Frontal cortex (tissue), 4 donors: ENCODE data around the gene PTPN1. TPM values are rescaled to one million over a fixed set of nuclear protein-coding genes. Genes with fewer than 3 reads are reported as not detected.
"Not testable (repeated sequence)": the region's sequence is repeated elsewhere in the genome, so short reads cannot be mapped to it uniquely, and the experiment has no call there.

Source experiments
- DNase-seq, 2 donors: peaks; one replicate each; pipeline ENCODE4 v3.0.0; 2012; ENCODE audit warnings: low spot score in 2 of 2
- FAIRE-seq: peaks from 2 replicates; lab custom pipeline; 2012; peaks lifted over from hg19 to GRCh38; lab: Jason Lieb, UNC
- total RNA-seq: library from RNA; depleted of rRNA; stranded (reverse); fragments of >200 nt; gene quantifications from one replicate; pipeline ENCODE4 v1.2.3, GENCODE V29; 2014
- donor health status: control.
- donor health status: control.
- donor health status: control.

PTPN1 gene
- 15.9 TPM for total RNA-seq

DNA sequence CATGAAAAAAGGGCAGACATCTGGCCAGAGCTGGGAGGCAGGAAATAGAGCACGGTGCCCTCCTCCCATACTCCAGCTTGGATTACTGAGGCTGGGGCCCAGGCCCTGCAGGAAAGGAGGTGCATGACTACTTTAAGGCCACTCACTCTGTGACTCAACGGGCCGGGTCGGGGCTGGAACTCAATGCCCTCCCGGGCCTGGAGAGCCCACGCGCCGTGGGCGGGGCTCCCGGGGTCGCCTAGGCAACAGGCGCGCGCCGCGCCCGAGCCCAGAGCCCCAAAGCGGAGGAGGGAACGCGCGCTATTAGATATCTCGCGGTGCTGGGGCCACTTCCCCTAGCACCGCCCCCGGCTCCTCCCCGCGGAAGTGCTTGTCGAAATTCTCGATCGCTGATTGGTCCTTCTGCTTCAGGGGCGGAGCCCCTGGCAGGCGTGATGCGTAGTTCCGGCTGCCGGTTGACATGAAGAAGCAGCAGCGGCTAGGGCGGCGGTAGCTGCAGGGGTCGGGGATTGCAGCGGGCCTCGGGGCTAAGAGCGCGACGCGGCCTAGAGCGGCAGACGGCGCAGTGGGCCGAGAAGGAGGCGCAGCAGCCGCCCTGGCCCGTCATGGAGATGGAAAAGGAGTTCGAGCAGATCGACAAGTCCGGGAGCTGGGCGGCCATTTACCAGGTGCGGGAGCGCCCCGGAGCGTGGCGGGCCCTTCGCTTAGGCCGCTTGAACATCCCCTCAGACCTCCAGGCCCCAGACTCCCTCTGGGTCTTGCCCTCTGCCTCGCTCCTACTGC, at the start of gene PTPN1:
TSS of gene PTPN1 (plus strand) at position 461 of the 783 bp plus-strand sequence. CDS start at position 606, 145 bp downstream.
- DNase-seq (peak; percentile 94 to 95), FAIRE-seq (no peak)

DNA sequence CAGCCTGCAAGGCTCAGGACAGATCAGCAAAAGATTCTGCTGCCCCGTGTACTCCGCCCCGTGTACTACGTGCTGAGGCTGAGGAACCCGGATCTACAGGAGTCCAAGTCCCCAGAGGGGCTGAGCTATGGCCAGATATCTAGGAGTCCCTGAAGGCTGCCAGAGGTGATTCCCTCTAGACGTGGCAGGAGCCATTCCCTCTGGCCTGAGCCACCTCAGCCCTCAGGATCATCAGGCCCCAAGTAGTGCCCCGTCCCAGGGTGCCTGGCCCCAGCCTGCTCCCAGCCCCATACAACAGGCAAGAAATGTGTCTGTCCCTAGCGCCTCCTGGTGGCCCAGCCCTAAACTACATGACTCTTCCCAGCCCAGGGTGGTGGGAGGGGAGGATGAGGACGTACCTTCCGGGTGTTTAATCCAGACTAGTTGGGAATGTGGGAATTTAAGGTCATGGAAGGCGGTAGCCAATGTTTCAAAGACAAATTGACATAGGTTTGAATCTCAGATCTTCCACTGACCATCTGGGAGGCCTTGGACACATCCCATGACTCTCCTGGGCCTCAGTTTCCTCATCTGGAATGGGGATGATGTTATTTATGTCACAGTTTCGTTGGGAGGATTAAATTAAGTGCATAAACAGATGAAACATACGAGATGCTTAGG, 49.4 kb upstream of the PTPN1 start:
- DNase-seq (peak; percentile 67 to 76), FAIRE-seq (no peak)

DNA sequence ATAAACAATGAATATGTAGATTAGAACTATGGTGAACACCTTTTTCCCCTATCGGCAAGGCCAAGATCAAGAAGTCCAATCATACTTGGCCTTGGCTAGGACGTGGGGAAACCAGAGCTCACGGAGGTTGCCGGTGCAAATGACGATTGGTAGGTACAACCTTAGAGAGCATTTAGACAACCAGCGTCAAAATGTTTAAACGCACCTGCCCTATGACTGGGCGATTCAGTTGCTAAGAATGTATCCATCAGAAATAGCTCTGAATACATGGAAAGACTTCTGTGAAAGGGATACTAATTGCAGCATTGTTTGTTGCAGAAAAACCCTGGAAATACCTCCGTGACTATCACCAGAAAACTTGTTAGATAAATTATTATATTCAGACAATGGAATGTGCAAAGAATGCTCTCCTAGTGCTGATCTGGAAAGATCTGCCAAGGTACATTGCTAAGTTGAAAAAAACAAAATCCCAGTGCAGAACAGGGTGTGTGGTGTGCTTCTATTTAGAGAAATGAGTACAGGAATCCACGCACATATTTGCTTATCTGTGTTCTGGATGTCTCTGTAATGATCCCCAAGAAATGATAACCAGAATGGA, 48.0 kb upstream of the PTPN1 start:
- no peak for DNase-seq
- no peak for FAIRE-seq

DNA sequence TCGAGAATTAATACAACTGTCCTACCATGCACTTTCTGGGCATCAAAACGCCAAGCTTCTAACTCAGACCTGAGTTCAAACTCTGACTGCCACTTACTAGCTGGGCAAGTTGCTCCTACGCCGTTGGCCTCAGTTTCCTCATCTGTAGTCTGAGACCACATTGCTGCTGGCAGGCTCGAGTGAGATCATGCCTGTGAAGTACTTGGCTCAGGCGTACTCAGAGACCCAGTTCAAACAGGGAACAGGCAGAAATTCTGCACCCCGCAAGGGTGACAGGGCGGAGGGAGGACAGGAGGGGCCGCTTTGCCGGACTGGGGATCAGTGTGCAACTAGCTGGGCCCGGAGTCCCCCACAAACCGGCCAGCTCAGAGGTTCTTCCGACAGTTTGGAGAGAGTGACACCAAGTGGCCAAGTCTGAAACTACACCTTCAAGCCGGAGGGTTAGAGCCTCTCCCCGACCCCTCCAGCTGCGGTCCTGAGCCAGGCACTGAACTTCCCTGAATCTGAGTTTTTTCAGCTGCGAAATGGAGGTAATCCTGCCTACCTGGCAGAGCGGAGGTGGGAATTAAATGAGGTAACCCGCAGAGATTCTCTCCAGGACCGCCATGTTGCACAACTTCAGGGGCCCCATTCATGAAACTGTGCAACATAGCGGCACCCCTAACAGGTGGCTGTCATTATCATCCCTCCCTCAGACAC, 46.0 kb upstream of the PTPN1 start:
- DNase-seq, result peak; percentile 46 to 58

GRCh38 chr20:50464725-50465650, 45.2 kb upstream of the PTPN1 start:
- FAIRE-seq, result no peak

More for the DNA sequence above, 46.0 kb upstream of the PTPN1 start:
- FAIRE-seq, result no peak

GRCh38 chr20:50467174-50467573, 43.0 kb upstream of the PTPN1 start:
- FAIRE-seq (no peak), DNase-seq (no peak)

More at GRCh38 chr20:50464725-50465650, 45.2 kb upstream of the PTPN1 start:
- DNase-seq, result no peak

DNA sequence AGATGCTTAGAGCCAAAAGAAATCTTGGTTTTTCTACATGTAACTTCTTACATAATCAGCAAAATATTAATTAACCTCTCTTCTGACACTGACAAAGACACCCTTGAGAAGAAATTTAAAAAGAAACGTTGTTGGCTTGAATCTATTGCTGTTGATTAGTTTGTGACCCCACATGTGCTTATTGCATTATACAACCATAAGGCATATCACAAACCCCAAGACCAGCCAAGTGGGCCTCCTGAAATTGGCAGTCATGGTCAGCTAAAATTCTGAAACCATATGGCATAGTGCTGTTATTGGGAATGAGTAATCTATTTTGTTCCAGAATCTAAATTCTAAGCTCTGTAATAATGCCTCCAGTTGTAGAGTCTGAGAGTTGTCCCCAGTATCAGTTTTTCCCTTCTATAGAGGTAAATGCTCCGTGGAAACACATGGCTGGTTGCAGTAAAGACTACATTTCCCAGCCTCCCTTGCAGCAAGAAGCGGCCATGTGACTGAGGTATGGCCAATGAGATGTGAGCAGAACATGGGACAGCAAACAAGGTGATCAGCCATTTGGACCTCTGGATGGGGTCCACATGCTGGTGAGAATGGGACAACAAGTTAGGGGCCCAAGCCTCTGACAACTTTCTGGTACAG, 42.3 kb upstream of the PTPN1 start:
- DNase-seq (no peak), FAIRE-seq (no peak)

- DNase-seq (no peak), FAIRE-seq (no peak)
Measured at GRCh38 chr20:50468378-50468798, 41.8 kb upstream of the PTPN1 start.

DNA sequence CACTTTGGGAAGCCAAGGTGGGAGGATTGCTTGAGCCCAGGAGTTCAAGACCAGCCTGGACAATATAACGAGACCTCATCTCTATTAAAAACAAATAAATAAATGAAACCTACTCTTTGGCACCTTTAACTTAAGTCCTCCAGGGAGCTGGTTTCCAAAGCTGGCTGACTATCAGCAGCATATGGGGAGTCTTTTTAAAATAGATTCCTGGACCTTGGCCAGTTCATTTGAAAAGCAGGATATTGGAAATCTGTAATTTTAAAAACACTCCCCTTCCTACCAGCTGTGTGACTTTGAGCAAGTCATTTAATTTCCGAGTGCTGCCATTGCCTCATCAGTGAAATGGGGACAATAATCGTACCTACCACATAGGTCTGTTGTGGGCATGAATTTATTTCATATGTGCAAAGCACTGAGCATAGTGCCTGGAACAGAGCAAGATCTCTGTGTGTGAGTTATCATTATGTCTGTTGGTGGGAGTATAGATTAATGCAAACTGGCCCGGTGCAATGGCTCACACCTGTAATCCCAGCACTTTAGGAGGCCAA, 40.9 kb upstream of the PTPN1 start:
- no peak for DNase-seq

DNA sequence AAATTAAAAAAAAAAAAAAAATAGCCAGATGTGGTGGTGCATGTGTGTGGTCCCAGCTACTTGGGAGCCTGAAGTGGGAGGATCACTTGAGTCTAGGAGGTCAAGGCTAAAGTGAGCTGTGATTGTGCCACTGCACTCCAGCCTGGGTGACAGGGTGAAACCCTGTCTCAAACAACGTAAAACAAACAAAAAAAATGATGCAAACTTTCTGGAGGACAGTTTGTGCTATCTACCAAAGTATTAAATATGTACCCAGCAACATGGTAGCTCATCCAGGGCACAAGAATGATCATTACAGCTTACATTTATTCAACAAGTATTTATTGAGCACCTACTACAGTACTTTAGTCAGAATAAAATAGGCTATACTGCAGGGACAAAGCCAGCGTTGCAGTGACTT, 40.4 kb upstream of the PTPN1 start:
- DNase-seq (no peak), FAIRE-seq (no peak)

More for the DNA sequence above, 40.9 kb upstream of the PTPN1 start:
- no peak for FAIRE-seq

DNA sequence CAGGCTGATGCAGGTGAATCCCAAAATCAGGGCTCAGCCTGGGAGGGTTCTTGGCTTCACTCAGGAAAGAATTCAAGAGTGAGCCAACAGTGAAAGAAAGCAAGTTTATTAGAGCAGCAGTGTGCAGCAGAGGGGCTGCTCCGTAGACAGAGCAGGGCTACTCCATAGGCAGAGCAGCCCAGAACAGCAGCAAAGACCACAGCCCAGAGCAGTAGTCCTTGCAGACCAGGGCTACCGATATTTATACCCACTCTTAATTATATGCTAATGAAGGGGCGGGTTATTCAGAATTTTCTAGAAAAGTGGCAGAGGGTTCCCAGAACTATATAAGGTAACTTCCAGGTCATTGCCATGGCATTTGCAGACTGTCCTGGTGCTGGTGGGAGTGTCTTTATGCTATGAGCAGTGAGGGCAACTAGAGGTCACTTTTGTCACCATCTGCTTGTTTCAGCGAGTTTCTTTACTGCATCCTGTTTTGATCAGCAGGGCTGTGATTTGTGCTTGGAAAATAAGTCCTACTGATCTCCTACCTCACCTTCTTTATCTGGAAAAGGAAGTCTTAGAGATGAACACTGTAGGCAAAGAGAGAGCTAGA, 39.8 kb upstream of the PTPN1 start:
- DNase-seq (no peak), FAIRE-seq (no peak)

DNA sequence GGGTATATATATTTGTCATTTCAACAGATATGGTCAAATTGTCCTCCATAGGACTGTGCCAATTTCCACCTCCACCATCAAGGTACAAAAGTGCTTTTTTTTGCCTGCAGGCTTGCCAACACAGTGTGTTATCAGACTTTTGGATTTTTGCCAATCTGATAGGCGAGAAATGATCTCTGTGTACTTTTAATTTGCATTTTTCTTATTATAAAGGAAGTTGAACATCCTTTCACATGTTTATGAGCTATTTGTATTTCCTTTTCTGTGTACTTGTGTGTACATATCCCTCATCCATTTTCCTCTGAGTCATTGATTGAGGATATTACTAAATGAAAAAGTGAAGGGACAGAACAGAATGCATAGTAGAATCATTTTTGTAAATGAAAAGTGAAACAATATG, 39.0 kb upstream of the PTPN1 start:
- DNase-seq, result no peak
- no peak for FAIRE-seq

GRCh38 chr20:50472693-50473664, 37.2 kb upstream of the PTPN1 start:
- DNase-seq (no peak), FAIRE-seq (no peak)

- DNase-seq, FAIRE-seq: not testable (repeated sequence)
Measured at GRCh38 chr20:50474356-50474755, 35.8 kb upstream of the PTPN1 start.

GRCh38 chr20:50475681-50476292, 34.4 kb upstream of the PTPN1 start:
- no peak for FAIRE-seq
- DNase-seq, result no peak

DNA sequence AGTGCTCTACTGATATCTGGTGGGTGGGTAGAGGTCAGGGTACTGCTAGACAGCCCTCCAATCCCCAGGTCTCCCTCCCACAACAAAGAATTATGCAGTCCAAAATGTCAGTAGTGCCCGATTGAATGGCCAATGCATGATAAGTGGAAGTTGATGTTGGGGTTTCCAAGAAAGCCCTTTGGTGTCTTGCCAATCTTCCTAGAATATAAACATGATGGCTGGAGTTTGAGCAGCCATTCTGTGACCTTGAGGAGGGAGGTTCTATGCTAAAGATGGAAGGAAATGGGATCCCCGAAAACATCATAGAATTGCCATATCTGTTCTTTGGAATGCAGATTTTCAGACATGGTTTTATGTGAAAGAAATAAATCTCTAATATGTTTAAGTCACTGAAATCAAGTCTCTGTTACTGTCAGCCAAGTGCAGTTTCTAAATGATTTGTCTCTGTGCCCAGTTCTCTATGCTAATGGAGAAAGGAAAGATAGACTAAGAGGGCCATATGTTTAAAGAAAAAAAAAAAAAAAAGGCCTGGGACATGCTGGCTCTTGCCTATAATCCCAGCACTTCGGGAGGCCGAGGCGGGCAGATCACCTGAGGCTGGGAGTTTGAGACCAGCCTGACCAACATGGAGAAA, 32.8 kb upstream of the PTPN1 start:
- no peak for DNase-seq
- no peak for FAIRE-seq
